HCT116 (cell line): ENCODE measurements around the gene USH1C. TPM values are rescaled to one million over a fixed set of nuclear protein-coding genes. Genes with fewer than 3 reads are reported as not detected.

ENCODE experiments used
- ATAC-seq: fragments of 200-7000 bp; cut with Tn5 transposase; 2 replicates; pipeline ENCODE4 v1.9.1; 2020; ENCODE audit warnings: mild to moderate bottlenecking, moderate library complexity
- BruUV-seq: library from RNA; stranded (reverse); fragments of 400-500 nt; replicated peaks from 2 replicates; lab custom pipeline; 2021; lab: Mats Ljungman, UMichigan
- CTCF ChIA-PET: fragments of 300-600 bp; sonication (Branson Sonifier 250); formaldehyde crosslinking; loops from one replicate; lab custom pipeline; 2021; ENCODE audit warnings: antibody characterized with exemption; lab: Charles Lee
- POLR2A ChIA-PET: fragments of 300-600, 350-600 bp; sonication (Branson Sonifier 250); formaldehyde crosslinking; loops from one replicate; lab custom pipeline; 2021; ENCODE audit warnings: antibody characterized with exemption; lab: Charles Lee
- RAD21 ChIA-PET, 2 experiments: fragments of 300-600 bp; sonication (Branson Sonifier 250); formaldehyde crosslinking; loops; one replicate each; lab custom pipeline; 2023; ENCODE audit warnings: low total read pairs in 2 of 2; ENCODE audit not compliant: uncharacterized antibody in 2 of 2, unreplicated experiment in 2 of 2, low non-redundant PET in 1 of 2; lab: Charles Lee
- DNase-seq: peaks from one replicate; pipeline ENCODE4 v3.0.0-alpha.2; 2010; ENCODE audit warnings: low read depth, low spot score
- H2AFZ ChIP-seq: fragments of 200-600 bp; shearing (Covaris generic), sonication (generic); 2 replicates; pipeline ENCODE4 v1.6.1; 2017; ENCODE audit warnings: low read depth, mixed run types, mixed read lengths, antibody characterized with exemption, low read length; ENCODE audit not compliant: poor library complexity, severe bottlenecking
- H3K27ac ChIP-seq: 2 replicates; pipeline ENCODE4 v1.5.1; 2012; ENCODE audit warnings: low read depth, low read length
- H3K27me3 ChIP-seq: fragments of 200-600 bp; sonication (generic); 2 replicates; pipeline ENCODE4 v1.6.1; 2016; ENCODE audit warnings: mixed run types, low read length, mixed read lengths; ENCODE audit not compliant: insufficient read depth
- H3K36me3 ChIP-seq, 2 experiments: fragments of 200-500 bp in 1 of 2; fragments of 200-600 bp in 1 of 2; sonication (Bioruptor generic) in 1 of 2; sonication (generic) in 1 of 2; 2 replicates each; pipeline versions ENCODE4 v1.5.1 to v1.6.1; 2014 to 2016; ENCODE audit warnings: low read length in 2 of 2, inconsistent platforms in 1 of 2, mixed read lengths in 1 of 2, mixed run types in 1 of 2; ENCODE audit not compliant: insufficient read depth in 2 of 2, control insufficient read depth in 1 of 2
- H3K4me1 ChIP-seq, 2 experiments: fragments of 200-600 bp in 1 of 2; sonication (generic) in 1 of 2; 2 replicates each; pipeline versions ENCODE4 v1.5.1 to v1.6.1; 2012 to 2017; ENCODE audit warnings: low read length in 2 of 2, inconsistent platforms in 1 of 2, mild to moderate bottlenecking in 1 of 2, mixed read lengths in 1 of 2, mixed run types in 1 of 2, moderate library complexity in 1 of 2; ENCODE audit not compliant: insufficient read depth in 2 of 2, control insufficient read depth in 1 of 2
- H3K4me2 ChIP-seq: fragments of 200-600 bp; sonication (generic); 2 replicates; pipeline ENCODE4 v1.6.1; 2017; ENCODE audit warnings: mixed run types, low read length, mixed read lengths
- H3K4me3 ChIP-seq, 2 experiments: fragments of 200-600 bp in 1 of 2; sonication (generic) in 1 of 2; replicated peaks in 1 of 2; 2 replicates each; pipeline ENCODE4 v1.5.1; 2011 to 2016; ENCODE audit warnings: low read length in 2 of 2, control low read depth in 1 of 2, low read depth in 1 of 2, mild to moderate bottlenecking in 1 of 2, mixed read lengths in 1 of 2, mixed run types in 1 of 2
- H3K79me2 ChIP-seq: fragments of 200-600 bp; sonication (generic); 2 replicates; pipeline ENCODE4 v1.6.1; 2017; ENCODE audit warnings: mild to moderate bottlenecking, mixed run types, low read length, moderate library complexity, mixed read lengths; ENCODE audit not compliant: insufficient read depth
- H3K9ac ChIP-seq: fragments of 200-600 bp; sonication (generic); 2 replicates; pipeline ENCODE4 v1.6.1; 2016; ENCODE audit warnings: low read length, mixed read lengths
- H3K9me2 ChIP-seq: fragments of 200-600 bp; sonication (generic), shearing (Covaris generic); 2 replicates; pipeline ENCODE4 v1.6.1; 2017; ENCODE audit warnings: mixed run types, mild to moderate bottlenecking, moderate library complexity; ENCODE audit not compliant: insufficient read depth
- H3K9me3 ChIP-seq, 2 experiments: fragments of 200-500 bp in 1 of 2; fragments of 200-600 bp in 1 of 2; sonication (Bioruptor generic) in 1 of 2; sonication (generic) in 1 of 2; 2 replicates each; pipeline ENCODE4 v1.6.1; 2014 to 2017; ENCODE audit warnings: low read length in 2 of 2, mixed read lengths in 2 of 2, inconsistent platforms in 1 of 2, low read depth in 1 of 2, mild to moderate bottlenecking in 1 of 2, mixed run types in 1 of 2, moderate library complexity in 1 of 2; ENCODE audit not compliant: control insufficient read depth in 1 of 2, insufficient read depth in 1 of 2
- H4K20me1 ChIP-seq: fragments of 200-600 bp; sonication (generic), shearing (Covaris generic); 2 replicates; pipeline ENCODE4 v1.6.1; 2017; ENCODE audit warnings: mixed run types, mild to moderate bottlenecking, moderate library complexity; ENCODE audit not compliant: insufficient read depth
- ELF1 ChIP-seq: IDR thresholded peaks from 2 replicates; pipeline ENCODE4 v1.6.1; 2012; ENCODE audit warnings: low read depth, borderline replicate concordance
- EZH2 ChIP-seq: fragments of 200-600 bp; sonication (generic); IDR thresholded peaks from 2 replicates; pipeline ENCODE4 v1.6.1; 2017; ENCODE audit warnings: antibody characterized with exemption, mixed run types
- FOSL1 ChIP-seq: IDR thresholded peaks from 2 replicates; pipeline ENCODE4 v1.6.1; 2012; ENCODE audit warnings: low read depth
- JUND ChIP-seq: IDR thresholded peaks from 2 replicates; pipeline ENCODE4 v1.6.1; 2012
- POLR2AphosphoS5 ChIP-seq: IDR thresholded peaks from 2 replicates; pipeline ENCODE4 v1.6.1; 2011; ENCODE audit warnings: mild to moderate bottlenecking, low read depth, low read length, moderate library complexity
- RAD21 ChIP-seq: IDR thresholded peaks from 2 replicates; pipeline ENCODE4 v1.6.1; 2012; ENCODE audit warnings: low read depth, mild to moderate bottlenecking
- SIN3A ChIP-seq: IDR thresholded peaks from 2 replicates; pipeline ENCODE4 v1.6.1; 2012; ENCODE audit warnings: low read depth
- SP1 ChIP-seq: IDR thresholded peaks from 2 replicates; pipeline ENCODE4 v1.6.1; 2012; ENCODE audit warnings: low read depth
- TCF7L2 ChIP-seq: IDR thresholded peaks from 2 replicates; pipeline ENCODE4 v1.7.0; 2011; ENCODE audit warnings: borderline replicate concordance, inconsistent platforms; ENCODE audit not compliant: insufficient read depth, insufficient read length; ENCODE audit errors: extremely low read depth
- YY1 ChIP-seq: IDR thresholded peaks from 2 replicates; pipeline ENCODE4 v1.6.1; 2011; ENCODE audit warnings: low read length, low read depth, moderate library complexity, mild to moderate bottlenecking; ENCODE audit not compliant: insufficient replicate concordance; ENCODE audit errors: extremely low read depth
- ZFX ChIP-seq: fragments of 450-650 bp; IDR thresholded peaks from 2 replicates; pipeline ENCODE4 v1.6.1; 2017
- intact Hi-C: fragments of 100-400 bp; cut with micrococcal nuclease; formaldehyde crosslinking; loops from 2 replicates; pipeline ENCODE4 v1.10.0; 2022
- total RNA-seq: library from RNA; stranded (reverse); gene quantifications from one replicate; pipeline ENCODE4 v1.2.1, GENCODE V29; 2021; ENCODE audit not compliant: unreplicated experiment
- TF ChIP-seq, protein P1 (sequence below): IDR thresholded peaks from 2 replicates; pipeline ENCODE4 v1.6.1; 2011; ENCODE audit warnings: mild to moderate bottlenecking, low read length, moderate library complexity; ENCODE audit not compliant: insufficient replicate concordance; ENCODE audit errors: extremely low read depth
- TF ChIP-seq, protein P2 (sequence below), 3 experiments: fragments of 200-600 bp in 1 of 3; sonication (generic) in 1 of 3; IDR thresholded peaks in 2 of 3; conservative IDR thresholded peaks in 1 of 3; 2 replicates each; pipeline ENCODE4 v1.5.1; 2012 to 2017; ENCODE audit warnings: low read depth in 2 of 3, low read length in 2 of 3, antibody characterized with exemption in 1 of 3, borderline replicate concordance in 1 of 3, control low read depth in 1 of 3, mild to moderate bottlenecking in 1 of 3, mixed read lengths in 1 of 3, mixed run types in 1 of 3, moderate library complexity in 1 of 3; ENCODE audit not compliant: insufficient read depth in 1 of 3

The USH1C gene
- total RNA-seq, 1 experiment from 2014 or later = 13.4 TPM

DNA sequence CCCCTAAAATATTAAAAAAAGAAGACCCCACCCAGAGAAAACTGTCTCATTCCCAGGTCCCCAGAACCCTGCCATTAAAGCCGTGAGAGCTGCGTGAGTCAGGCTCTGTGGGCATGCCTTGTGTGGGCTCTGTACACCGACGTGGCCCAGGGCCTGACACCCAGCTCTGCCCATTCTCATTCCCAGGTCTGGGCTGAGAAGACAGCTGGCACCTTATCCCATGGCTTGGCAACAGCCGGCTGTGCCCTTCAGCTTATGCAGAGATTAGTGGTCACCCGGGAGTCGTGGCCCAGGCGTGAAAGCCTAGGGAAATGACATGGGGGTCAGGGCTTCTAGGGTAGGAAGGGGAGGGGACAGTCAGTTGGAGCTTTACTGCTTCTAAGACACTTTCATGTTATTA lies 34.7 kb upstream of the USH1C start:
- Histone ChIP-seq H3K9me2 (no peaks in the 10 kb centered on the region), H3K4me3 (no peak overlapping the region), H3K9ac (no peak overlapping the region), H3K36me3 (no peaks in the 10 kb centered on the region), H3K27ac (no peak overlapping the region), H3K9me3 (no peaks in the 10 kb centered on the region), H3K79me2 (no peaks in the 10 kb centered on the region), H3K4me1 (no peaks in the 10 kb centered on the region), H3K4me2 (no peak overlapping the region), H3K27me3 (no peaks in the 10 kb centered on the region), H2AFZ (no peak overlapping the region), H4K20me1 (no peaks in the 10 kb centered on the region)
- no peak for ATAC-seq
- no peak for DNase-seq
- POLR2A ChIA-PET = no interaction called here
- intact Hi-C loops = no loop called here
- RAD21 ChIA-PET = no interaction called here
- CTCF ChIA-PET = no interaction called here
- no peak for TF ChIP-seq EZH2
- BruUV-seq = no TSS peak

DNA sequence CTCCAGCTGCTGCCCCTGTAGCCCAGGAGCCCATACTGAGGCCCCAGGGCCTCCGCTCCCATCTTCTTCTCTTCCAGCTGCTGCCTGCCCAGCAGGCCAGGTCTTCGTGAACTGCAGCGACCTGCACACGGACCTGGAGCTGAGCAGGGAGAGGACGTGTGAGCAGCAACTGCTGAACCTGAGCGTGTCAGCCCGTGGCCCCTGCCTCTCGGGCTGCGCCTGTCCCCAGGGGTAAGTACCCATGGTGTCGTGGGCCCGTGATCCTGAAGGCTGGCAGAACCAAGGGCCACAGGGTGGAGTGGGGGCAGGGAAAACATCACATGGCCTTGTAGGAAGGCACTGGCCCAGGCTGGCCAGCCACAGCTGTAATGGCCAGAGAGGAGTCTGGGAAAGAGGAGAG lies 34.1 kb upstream of the USH1C start:
- intact Hi-C loops = no loop called here
- Histone ChIP-seq H3K36me3 (no peaks in the 10 kb centered on the region), H3K9me2 (no peaks in the 10 kb centered on the region), H3K9me3 (no peaks in the 10 kb centered on the region), H3K4me2 (no peak overlapping the region), H3K9ac (no peak overlapping the region), H3K4me3 (no peak overlapping the region), H3K27ac (no peak overlapping the region), H4K20me1 (no peaks in the 10 kb centered on the region), H3K27me3 (no peaks in the 10 kb centered on the region), H3K4me1 (no peaks in the 10 kb centered on the region), H3K79me2 (no peaks in the 10 kb centered on the region), H2AFZ (no peak overlapping the region)
- CTCF ChIA-PET = no interaction called here
- RAD21 ChIA-PET = no interaction called here
- POLR2A ChIA-PET = no interaction called here
- no peak for TF ChIP-seq POLR2AphosphoS5
- TF ChIP-seq RAD21 = no peak
- no peak for TF ChIP-seq TCF7L2
- TF ChIP-seq ELF1 = no peak
- TF ChIP-seq FOSL1 = no peak
- no peak for TF ChIP-seq JUND
- TF ChIP-seq, protein P1, sequence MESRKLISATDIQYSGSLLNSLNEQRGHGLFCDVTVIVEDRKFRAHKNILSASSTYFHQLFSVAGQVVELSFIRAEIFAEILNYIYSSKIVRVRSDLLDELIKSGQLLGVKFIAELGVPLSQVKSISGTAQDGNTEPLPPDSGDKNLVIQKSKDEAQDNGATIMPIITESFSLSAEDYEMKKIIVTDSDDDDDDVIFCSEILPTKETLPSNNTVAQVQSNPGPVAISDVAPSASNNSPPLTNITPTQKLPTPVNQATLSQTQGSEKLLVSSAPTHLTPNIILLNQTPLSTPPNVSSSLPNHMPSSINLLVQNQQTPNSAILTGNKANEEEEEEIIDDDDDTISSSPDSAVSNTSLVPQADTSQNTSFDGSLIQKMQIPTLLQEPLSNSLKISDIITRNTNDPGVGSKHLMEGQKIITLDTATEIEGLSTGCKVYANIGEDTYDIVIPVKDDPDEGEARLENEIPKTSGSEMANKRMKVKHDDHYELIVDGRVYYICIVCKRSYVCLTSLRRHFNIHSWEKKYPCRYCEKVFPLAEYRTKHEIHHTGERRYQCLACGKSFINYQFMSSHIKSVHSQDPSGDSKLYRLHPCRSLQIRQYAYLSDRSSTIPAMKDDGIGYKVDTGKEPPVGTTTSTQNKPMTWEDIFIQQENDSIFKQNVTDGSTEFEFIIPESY = no peak
- no peak for TF ChIP-seq YY1
- no peak for TF ChIP-seq SIN3A
- TF ChIP-seq SP1 = no peak
- TF ChIP-seq ZFX = no peak
- TF ChIP-seq, protein P2, sequence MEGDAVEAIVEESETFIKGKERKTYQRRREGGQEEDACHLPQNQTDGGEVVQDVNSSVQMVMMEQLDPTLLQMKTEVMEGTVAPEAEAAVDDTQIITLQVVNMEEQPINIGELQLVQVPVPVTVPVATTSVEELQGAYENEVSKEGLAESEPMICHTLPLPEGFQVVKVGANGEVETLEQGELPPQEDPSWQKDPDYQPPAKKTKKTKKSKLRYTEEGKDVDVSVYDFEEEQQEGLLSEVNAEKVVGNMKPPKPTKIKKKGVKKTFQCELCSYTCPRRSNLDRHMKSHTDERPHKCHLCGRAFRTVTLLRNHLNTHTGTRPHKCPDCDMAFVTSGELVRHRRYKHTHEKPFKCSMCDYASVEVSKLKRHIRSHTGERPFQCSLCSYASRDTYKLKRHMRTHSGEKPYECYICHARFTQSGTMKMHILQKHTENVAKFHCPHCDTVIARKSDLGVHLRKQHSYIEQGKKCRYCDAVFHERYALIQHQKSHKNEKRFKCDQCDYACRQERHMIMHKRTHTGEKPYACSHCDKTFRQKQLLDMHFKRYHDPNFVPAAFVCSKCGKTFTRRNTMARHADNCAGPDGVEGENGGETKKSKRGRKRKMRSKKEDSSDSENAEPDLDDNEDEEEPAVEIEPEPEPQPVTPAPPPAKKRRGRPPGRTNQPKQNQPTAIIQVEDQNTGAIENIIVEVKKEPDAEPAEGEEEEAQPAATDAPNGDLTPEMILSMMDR (IDR thresholded peaks at IDR 0.05 in 2 of 3, conservative IDR thresholded peaks at IDR 0.05 in 1 of 3; ENCODE audit: borderline replicate concordance in 1 of 3, insufficient read depth in 1 of 3, low read depth in 2 of 3, low read length in 2 of 3) = no peak
- ATAC-seq (no peak), DNase-seq (no peak)
- BruUV-seq = no TSS peak
